Lung (tissue), 12 donors: Measurements from ENCODE around the gene PROSER2. TPM values are rescaled to one million over a fixed set of nuclear protein-coding genes. Genes with fewer than 3 reads are reported as not detected.

Experiments
- ATAC-seq: fragments of 200-7000 bp; cut with Tn5 transposase; one replicate; pipeline ENCODE4 v1.9.1; 2020; ENCODE audit warnings: moderate number of reproducible peaks; ENCODE audit not compliant: insufficient read depth, low FRiP score
- DNase-seq, 3 donors: peaks; one replicate each; pipeline ENCODE4 v3.0.0-alpha.2; 2013 to 2017
- H3K27ac ChIP-seq, 2 donors: one replicate each; pipeline ENCODE4 v1.5.1; 2013; ENCODE audit warnings: mild to moderate bottlenecking in 2 of 2, moderate library complexity in 2 of 2, control low read depth in 1 of 2, inconsistent platforms in 1 of 2, low read depth in 1 of 2, low read length in 1 of 2
- H3K27me3 ChIP-seq, 3 donors: one replicate each; pipeline ENCODE4 v1.5.1; 2013; ENCODE audit warnings: low read length in 2 of 3; ENCODE audit not compliant: control insufficient read depth in 3 of 3, insufficient read depth in 3 of 3
- H3K36me3 ChIP-seq, 4 donors: one replicate each; pipeline ENCODE4 v1.5.1; 2013; ENCODE audit warnings: low read length in 4 of 4, mild to moderate bottlenecking in 1 of 4, moderate library complexity in 1 of 4; ENCODE audit not compliant: control insufficient read depth in 4 of 4, insufficient read depth in 4 of 4
- H3K4me1 ChIP-seq, 5 donors: one replicate each; pipeline ENCODE4 v1.5.1; 2013; ENCODE audit warnings: low read length in 5 of 5, mild to moderate bottlenecking in 2 of 5, moderate library complexity in 1 of 5; ENCODE audit not compliant: control insufficient read depth in 5 of 5, insufficient read depth in 5 of 5
- H3K4me3 ChIP-seq: one replicate; pipeline ENCODE4 v1.5.1; 2013; ENCODE audit warnings: mild to moderate bottlenecking, control low read depth, moderate library complexity
- H3K9ac ChIP-seq, 2 donors: one replicate each; pipeline ENCODE4 v1.5.1; 2013; ENCODE audit warnings: low read length in 2 of 2, control low read depth in 1 of 2; ENCODE audit not compliant: insufficient read depth in 1 of 2
- H3K9me3 ChIP-seq, 4 donors: one replicate each; pipeline ENCODE4 v1.5.1; 2013; ENCODE audit warnings: low read length in 3 of 4, mild to moderate bottlenecking in 1 of 4, moderate library complexity in 1 of 4; ENCODE audit not compliant: control insufficient read depth in 4 of 4, insufficient read depth in 3 of 4
- WGBS, 2 donors: extraction: QIAGEN DNeasy Blood & Tissue Kit; methylation state at CpG; one replicate each; pipeline ENCODE4 v1.1.7; 2013; 5-methylcytosine and 5-hydroxymethylcytosine counted together
- polyA plus RNA-seq, 2 donors: library from polyadenylated mRNA; stranded (reverse); fragments of 200-250 nt; gene quantifications; one replicate each; pipeline ENCODE4 v1.2.1, GENCODE V29; 2013
- total RNA-seq, 2 donors: library from RNA; depleted of rRNA in 1 of 2; stranded (reverse); fragments of >200 nt in 1 of 2; gene quantifications; one replicate each; pipeline ENCODE4 v1.2.1, GENCODE V29; 2014 to 2021
- TF ChIP-seq, protein P1 (sequence below): IDR thresholded peaks from 2 replicates; pipeline ENCODE4 v1.5.1; 2012; ENCODE audit warnings: mild to moderate bottlenecking; ENCODE audit errors: control extremely low read depth, extremely low read depth
- donor health status: control.
- donor health status: control.
- donor health status: Bipolar disorder and iron deficiency.
- donor health status: healthy.
- donor health status: DM: yes; HTN: yes; CAD: no.

The PROSER2 gene
- total and polyA plus RNA-seq, 4 donors = 8.2 to 23.9 (median 10.3) TPM

DNA sequence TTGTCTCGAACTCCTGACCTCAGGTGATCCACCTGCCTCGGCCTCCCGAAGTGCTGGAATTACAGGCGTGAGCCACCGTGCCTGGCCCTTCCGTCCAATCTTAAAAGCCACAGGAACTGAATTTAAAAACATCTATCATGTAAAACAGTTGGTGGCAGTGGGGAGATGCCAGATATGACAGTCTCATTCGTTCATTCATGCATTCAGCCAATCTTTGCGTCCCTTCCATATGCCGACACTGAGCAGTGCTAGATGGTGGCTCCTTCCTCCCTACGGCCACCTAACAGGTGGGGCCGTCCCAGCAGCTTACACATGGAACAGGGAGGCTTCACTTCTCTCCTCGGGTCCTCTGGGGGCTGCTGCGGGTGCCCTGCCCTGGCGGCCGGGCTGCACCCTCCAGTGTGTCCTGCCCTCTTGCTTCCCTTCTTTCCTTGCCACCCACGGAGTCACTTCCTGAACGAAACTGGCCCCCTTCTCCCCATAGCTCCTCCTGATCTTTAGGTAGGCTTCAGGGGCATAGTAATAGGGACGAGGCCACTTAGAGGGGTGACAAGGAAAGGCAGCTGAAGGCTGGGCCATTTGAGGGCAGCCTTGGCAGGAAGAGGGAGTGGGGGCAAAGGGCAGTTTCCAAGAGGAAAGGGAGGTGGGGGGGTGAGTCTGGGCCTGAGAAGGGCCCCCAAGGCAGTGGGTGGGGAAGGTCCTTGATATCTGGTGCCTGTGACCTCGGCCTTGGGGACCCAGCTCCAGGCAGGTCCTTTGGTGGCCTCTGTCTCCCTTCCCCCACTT lies 53.8 kb downstream of the PROSER2 start:
- Histone ChIP-seq H3K27me3 (no peaks in the 10 kb centered on the region), H3K9me3 (no peaks in the 10 kb centered on the region), H3K4me1 (peaks cover 0 to 20% (median 16%) of the 10 kb centered on the region in 5 donors), H3K9ac (no peak overlapping the region), H3K27ac (peak overlapping the region in 1 of 2 donors; percentile 82), H3K4me3 (no peak overlapping the region), H3K36me3 (no peaks in the 10 kb centered on the region)
- TF ChIP-seq, protein P1, sequence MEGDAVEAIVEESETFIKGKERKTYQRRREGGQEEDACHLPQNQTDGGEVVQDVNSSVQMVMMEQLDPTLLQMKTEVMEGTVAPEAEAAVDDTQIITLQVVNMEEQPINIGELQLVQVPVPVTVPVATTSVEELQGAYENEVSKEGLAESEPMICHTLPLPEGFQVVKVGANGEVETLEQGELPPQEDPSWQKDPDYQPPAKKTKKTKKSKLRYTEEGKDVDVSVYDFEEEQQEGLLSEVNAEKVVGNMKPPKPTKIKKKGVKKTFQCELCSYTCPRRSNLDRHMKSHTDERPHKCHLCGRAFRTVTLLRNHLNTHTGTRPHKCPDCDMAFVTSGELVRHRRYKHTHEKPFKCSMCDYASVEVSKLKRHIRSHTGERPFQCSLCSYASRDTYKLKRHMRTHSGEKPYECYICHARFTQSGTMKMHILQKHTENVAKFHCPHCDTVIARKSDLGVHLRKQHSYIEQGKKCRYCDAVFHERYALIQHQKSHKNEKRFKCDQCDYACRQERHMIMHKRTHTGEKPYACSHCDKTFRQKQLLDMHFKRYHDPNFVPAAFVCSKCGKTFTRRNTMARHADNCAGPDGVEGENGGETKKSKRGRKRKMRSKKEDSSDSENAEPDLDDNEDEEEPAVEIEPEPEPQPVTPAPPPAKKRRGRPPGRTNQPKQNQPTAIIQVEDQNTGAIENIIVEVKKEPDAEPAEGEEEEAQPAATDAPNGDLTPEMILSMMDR = no peak
- DNase-seq (no peak), ATAC-seq (no peak)
- 90 to 94% methylated on average over 18 to 19 of the region's 19 CpGs for WGBS, 2 donors

DNA sequence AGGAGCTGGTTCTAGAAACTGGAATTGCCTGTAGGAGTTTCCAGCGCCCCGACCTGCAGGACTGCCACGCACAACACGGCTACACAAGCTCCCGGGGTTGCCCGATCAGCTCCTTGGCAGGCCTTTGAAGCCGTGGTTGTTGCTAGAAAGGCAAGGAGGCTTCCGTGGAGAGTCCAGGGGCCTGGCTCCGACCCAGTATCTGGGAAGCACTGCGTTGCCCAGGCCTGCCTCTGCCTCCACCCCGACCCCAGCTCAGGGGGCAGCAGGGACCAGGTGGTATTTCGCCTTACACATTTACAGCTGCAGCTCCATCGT lies 54.4 kb downstream of the PROSER2 start:
- no peak for ATAC-seq
- 82 to 88% methylated on average over 13 of the region's 13 CpGs for WGBS, 2 donors

GRCh38 chr10:11878776-11879175 lies 55.6 kb downstream of the PROSER2 start:
- H3K36me3 ChIP-seq = no peaks in the 10 kb centered on the region
- DNase-seq (no peak), ATAC-seq (no peak)
- H3K9me3 ChIP-seq = no peaks in the 10 kb centered on the region
- H3K9ac ChIP-seq = no peak overlapping the region
- H3K4me3 ChIP-seq = no peak overlapping the region
- 88% methylated on average over 12 of the region's 12 CpGs for WGBS, 2 donors
- H3K27ac ChIP-seq = no peak overlapping the region
- H3K27me3 ChIP-seq = no peaks in the 10 kb centered on the region
- H3K4me1 ChIP-seq = peaks cover 0 to 20% (median 16%) of the 10 kb centered on the region in 5 donors
- TF ChIP-seq, protein P1 = no peak

More for the DNA sequence above, 54.4 kb downstream of the PROSER2 start:
- Histone ChIP-seq H3K27me3 (no peaks in the 10 kb centered on the region), H3K9me3 (no peaks in the 10 kb centered on the region), H3K4me3 (no peak overlapping the region), H3K9ac (no peak overlapping the region), H3K27ac (no peak overlapping the region), H3K36me3 (no peaks in the 10 kb centered on the region), H3K4me1 (peaks cover 0 to 20% (median 16%) of the 10 kb centered on the region in 5 donors)
- TF ChIP-seq, protein P1 = no peak
- DNase-seq = no peak
